ENCODE results near the gene SOX14.

SOX14 gene

DNA sequence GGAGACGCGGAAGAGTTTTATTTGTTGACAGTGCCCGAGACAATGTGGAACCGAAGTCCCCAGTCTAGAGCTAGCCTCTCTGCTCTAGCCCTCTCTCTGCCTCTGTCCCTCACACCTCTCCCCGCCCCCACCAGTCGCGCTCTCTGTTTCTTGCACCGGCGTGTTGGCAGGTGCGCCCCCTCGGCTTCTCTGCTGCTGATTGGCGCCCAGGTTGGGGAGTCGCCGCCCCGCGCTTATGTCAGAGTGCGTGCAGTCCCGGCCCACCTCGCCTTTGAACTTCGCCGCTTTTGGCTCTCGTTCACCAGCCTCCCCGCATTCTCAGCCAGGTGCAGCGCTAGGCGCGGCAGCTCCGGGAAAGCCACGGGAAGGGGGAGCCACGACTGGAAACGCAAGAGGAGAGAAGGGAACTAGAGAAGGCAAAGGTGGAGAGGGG, at the start of gene SOX14:
Gene SOX14 (plus strand): TSS at position 315 of the 433 bp plus-strand sequence. CDS start 470 bp downstream, outside the sequence.
- no peak for DNase-seq (ENCODE audit: low read depth in 2 of 2)

DNA sequence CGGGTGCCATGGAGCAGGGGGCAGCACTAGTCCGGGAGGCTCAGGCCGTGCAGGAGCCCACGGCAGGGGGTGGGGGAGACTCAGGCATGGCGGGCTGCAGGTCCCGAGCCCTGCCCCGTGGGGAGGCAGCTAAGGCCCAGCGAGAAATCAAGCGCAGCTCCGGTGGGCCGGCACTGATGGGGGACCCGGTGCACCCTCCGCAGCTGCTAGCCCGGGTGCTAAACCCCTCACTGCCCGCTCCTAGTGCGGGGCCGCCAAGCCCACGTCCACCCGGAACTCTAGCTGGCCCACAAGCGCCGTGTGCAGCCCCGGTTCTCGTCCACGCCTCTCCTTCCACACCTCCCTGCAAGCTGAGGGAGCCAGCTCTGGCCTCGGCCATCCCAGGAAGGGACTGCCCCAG, 49.6 kb upstream of the SOX14 start:
- DNase-seq (ENCODE audit: low read depth in 2 of 2): no peak

DNA sequence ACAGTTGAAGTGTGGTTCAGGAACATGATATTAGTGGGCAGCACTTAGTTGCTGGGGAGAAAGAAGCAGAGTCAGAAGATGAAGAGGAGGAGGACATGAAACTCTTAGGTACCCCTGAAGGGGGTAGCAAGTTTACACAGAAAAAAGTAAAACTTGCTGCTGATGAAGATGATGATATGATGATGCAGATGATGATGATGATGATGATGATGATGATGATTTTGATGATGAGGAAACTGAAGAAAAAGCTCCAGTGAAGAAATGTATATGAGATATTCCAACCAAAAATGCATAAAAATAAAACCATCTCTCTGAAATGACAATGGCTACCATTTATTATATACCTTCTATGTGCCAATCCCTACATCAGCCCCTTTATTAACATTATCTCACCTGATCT, 39.9 kb upstream of the SOX14 start:
- no peak for DNase-seq (ENCODE audit: low read depth in 2 of 2)

DNA sequence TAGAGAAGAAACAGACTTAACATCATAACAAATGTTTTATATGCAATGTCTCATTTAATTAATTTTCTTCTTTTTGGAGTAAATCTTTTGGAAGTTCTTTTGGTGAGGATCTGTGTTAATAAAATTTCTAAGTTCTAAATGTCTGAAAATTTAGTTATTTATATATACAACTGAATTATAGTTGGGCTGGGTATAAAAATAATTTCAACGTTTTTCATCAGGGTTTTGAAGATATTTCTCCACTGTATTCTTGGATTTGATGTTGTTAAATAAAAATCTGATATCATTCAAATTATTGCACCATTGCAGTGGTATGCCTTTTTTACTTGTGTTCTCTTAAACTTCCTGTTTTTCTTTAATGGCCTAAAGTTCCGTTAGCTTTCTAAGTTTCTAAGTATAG, 26.9 kb upstream of the SOX14 start:
- no peak for DNase-seq (ENCODE audit: low read depth in 2 of 2)

DNA sequence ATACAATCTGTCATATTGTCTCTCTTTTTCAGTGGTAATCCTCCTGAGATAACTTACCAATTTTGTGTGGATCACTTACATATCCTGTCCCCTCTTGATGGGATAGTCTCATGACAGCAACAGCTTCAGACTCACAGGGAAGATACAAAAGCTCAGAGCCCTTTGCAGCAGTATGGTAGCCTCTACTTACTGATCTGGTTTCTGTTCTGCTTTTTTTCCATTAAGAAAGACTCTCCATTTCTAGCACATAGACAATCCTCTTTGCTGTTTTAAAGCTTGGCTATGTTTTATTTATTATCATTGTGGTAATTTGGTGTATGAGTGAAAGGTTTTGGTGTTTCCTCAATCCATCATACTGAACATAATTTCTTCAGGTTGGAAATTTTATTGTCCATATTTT, 25.4 kb upstream of the SOX14 start:
- no peak for DNase-seq (ENCODE audit: low read depth in 2 of 2)

DNA sequence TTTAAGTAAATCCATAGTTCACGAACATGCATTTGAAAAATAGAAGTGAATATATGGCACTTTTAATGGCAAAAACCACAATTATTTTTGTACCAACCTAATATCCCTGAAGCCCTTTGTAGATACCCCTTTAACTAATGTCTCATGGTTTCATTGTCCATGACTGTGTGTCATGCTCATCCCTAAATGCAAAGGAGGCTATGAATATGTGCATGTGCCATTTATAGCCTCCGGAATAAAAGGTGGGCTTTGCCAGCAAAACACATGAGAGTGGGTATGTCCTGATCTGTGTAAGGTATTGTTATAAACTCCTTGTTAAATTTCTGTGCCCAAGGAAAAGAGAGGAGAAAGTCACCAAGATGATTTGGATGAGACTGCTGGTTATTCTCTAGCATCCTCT, 20.5 kb upstream of the SOX14 start:
- DNase-seq (ENCODE audit: low read depth in 2 of 2): no peak

DNA sequence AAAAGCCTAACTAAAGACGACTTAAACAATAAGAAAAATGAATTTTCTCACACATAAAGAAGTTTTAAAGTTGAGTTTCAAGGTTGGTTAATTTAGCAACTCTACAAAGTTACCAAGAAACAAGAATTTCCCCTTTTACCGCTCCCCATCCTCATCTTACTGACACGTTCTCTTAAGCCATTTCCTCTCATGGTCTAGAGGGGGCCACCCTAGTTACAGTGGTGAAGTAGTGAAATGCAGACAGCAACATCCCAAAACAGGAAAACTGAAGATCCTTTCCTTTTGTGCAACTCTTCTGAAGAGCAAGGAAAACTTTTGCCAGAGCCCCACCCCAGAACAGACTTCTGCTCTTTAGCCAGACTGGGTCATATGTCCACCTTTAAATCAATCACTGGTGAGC, 17.3 kb upstream of the SOX14 start:
- no peak for DNase-seq (ENCODE audit: low read depth in 2 of 2)

DNA sequence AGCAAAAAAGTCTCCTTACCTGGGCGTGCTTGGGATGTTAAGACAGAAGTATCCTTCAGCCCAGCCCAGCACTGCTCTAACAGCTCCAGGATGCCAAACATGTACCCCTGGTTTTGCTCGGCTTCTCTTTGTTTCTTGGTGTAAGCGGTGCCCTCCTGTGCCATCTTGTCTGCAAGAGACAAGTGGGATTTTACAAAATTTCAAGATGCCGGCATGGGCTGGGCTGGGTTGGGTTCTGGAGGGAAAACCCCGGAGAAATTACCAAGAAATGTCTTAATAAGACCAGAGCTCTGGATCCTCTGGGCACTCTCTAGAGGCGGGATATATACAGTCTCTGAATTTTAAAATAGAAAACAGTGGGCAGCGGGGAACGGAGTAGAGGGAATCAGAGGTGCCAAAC, 4.6 kb upstream of the SOX14 start:
- DNase-seq (ENCODE audit: low read depth in 2 of 2): no peak

DNA sequence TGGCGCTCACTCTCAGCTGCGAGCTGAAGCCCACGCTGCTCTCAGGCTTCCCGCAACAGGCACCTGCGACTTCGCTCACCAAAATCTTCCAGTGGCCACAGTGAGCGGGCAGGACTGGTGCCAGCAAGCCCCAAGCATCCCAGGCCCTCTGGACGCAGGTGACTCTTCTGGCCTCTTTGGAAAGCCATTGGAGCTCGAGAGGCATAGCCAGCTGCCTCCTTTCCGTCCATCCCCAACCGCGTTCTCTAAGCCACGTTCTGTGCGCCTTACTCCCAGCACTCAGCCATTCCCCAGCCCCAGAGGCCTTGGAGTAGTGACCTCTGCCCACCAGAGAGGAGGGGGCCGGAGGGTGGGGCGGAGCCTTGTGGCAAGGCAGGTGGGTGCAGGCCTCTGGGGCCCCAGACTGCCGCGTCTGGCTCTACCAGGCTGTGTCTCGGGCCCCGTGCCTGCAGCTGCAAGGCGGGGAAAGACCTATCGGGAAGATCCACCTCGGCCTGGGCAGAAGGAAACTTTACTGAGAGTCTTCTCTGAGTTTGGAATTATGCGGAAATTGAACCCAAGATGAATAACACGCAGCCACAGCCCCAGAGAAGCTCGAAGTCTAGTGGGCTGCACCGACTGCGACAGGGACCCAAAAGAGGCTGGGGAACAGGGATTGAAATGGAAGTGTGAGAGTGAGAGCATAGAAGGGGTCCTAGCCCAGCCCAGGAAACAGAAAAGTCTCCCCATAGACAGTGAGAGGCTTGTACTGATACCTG, 3.6 kb upstream of the SOX14 start:
- no peak for DNase-seq (ENCODE audit: low read depth in 2 of 2)

DNA sequence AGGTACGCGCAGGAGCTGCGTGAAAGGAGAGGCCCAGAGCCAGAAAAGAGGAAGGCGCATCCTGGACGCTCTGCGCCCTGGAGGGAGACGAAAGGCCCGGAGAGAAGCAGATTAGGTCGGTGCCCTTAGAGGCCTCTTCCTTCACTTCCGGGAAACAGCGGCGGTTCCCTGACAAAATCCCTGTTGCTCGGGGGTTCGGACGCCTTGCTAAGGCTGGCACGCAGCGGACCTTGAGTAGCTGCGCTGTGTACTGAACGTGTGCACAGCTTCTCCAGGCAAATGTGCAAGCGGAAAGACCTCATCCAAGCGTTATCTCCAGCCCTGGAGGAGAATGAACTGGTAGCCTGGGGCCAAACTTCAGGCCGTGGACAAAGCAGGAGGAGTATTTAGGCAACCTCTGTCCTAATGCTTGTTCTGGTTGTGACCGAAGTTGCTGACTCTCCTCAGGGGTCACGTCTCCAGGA, 3.0 kb upstream of the SOX14 start:
- no peak for DNase-seq (ENCODE audit: low read depth in 2 of 2)

DNA sequence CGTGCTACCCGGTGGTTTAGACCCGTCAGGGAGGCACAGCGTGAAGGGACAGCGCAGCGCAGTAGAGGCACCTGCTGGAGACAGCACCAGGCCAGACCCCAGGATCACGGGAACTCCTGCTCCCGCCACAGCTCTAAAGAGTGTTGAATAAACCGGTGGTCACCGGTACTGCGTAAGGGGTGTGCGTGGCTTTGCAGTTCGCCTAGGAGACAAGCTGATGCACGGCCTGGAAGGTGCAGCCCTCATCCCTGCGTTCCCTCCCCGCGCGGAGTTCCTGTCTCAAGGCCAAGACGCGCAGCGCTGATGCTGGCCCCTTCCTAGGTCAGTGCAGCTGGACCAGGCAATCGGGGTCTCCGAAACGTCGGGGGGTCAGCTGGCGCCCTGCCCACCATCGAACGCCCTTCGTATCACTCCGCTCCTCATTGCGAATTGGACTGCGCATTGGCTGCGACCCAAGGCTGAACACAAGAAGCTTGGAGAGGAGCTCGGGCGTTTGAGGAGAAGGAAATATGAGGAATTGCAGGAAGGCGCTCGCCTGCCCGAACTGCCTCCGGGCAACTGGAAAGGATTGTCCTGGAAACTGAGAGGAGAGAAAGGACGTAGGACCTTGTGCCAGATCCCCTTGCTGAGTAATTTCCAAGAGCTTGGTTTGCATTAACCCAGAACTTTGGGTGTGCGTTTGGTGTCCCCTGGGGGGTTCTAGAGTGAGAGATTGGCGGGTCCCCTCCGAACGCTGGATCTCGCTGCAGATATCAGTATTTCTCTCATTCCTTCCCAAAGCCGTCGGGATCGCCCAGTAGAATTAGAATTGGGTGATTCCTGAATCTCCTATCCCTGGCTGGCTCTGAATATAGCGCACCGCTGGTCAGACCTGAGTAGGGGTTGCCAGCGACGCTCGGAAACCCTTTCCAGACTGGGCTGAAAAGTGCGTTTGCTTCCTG, 2.3 kb upstream of the SOX14 start:
- no peak for DNase-seq (ENCODE audit: low read depth in 2 of 2)

DNA sequence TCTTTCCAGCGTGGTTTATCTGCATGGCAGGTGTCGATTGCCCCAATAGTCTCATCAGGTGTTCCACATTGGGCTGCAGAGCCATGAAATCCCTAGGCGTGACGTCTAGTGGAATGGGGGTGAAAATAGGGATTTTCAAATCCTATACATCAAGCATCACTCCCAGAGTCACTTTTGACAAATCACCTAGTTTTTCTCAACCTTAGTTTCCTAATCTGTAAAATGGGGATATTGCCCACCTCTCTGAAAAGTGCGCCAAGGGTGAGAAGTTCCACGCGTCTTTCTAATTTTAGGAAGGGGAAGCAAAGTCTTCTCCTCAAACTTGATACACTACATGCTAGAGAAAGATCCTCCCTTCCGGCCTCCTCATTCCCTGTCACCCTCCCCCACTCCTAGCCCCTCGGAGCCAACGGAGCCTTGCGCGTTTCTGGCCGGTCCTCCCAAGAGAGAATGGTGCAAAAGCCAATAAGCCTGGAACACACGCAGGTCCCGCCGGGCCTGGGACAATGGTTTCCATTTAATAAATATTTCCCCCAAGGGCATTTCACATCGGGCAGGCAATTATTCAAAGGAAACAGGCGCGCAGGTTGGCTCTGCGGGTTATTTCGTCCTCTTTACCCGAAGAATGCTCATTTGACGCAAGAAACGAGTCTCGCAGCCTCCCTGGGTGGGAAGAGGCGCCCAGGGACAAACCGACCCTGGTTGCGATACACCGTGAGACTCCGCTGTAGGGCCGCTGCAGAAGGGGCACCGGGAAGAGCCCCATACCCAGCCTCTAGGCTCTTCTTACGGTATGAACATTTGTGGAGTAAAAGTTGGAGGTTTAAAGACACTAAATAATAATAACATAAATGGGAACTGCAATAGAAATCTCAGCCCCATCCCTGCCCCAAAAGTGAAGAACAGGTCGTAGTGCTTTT, 1.2 kb upstream of the SOX14 start:
- no peak for DNase-seq (ENCODE audit: low read depth in 2 of 2)

DNA sequence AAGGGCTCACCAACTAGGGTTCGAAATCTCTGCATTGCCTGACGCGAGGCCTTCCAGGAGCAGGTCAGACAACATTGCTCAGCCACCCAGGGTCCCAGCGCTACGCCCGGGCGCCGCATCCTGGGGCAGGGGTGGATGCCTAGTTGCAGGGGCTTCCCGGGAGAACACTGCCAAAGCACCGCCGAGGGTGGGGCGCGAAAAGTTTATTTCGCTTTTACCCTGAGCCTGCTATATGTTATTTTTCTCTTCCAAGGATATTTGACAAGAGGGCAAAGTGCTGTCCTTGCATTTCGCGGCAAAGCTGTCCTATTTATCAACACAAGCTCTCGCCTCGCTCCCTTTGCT, 549 bp upstream of the SOX14 start:
- DNase-seq (ENCODE audit: low read depth in 2 of 2): no peak

DNA sequence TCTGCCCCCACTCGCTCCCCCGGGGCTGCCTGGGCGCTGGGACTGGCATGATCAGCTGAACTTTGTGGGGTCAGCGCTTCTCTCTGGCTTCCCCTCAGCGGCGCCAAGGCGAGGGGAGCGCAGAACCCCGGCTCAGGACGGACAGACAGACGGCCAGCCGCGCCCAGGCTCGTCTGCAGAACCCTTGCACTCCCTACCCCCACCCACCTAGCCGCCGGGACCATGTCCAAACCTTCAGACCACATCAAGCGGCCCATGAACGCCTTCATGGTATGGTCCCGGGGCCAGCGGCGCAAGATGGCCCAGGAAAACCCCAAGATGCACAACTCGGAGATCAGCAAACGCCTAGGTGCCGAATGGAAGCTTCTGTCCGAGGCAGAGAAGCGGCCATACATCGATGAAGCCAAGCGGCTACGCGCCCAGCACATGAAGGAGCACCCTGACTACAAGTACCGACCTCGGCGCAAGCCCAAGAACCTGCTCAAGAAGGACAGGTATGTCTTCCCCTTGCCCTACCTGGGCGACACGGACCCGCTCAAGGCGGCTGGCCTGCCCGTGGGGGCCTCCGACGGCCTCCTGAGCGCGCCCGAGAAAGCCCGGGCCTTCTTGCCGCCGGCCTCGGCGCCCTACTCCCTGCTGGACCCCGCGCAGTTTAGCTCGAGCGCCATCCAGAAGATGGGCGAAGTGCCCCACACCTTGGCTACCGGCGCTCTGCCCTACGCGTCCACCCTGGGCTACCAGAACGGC, 621 bp downstream of the SOX14 start:
- no peak for DNase-seq (ENCODE audit: low read depth in 2 of 2)

DNA sequence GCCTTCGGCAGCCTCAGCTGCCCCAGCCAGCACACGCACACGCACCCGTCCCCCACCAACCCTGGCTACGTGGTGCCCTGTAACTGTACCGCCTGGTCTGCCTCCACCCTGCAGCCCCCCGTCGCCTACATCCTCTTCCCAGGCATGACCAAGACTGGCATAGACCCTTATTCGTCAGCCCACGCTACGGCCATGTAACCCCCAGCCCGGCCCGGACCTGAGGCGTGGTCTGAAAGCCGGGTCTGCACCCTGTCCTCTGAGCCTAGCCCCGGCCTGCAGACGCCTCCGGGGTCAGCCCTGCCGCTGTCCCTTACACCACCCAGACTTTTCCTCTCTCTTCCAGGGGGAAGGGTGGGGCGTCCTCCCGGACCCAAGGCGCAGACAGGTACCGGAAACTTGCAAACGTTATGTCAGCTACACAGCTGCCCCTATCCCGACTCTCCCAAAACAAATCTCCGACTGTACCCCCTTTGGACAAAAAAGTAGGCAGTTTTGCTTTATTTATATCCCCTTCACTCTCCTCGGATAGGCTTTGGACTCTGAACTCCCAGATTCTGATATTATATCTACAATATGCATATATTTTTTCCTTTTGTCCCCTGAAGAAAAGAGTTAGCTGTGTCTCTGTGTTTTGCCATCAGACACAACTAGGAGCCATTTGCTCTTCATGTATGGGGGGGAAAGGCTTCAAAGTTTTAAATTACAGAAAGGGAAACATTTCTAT, 1.4 kb downstream of the SOX14 start:
- no peak for DNase-seq (ENCODE audit: low read depth in 2 of 2)

DNA sequence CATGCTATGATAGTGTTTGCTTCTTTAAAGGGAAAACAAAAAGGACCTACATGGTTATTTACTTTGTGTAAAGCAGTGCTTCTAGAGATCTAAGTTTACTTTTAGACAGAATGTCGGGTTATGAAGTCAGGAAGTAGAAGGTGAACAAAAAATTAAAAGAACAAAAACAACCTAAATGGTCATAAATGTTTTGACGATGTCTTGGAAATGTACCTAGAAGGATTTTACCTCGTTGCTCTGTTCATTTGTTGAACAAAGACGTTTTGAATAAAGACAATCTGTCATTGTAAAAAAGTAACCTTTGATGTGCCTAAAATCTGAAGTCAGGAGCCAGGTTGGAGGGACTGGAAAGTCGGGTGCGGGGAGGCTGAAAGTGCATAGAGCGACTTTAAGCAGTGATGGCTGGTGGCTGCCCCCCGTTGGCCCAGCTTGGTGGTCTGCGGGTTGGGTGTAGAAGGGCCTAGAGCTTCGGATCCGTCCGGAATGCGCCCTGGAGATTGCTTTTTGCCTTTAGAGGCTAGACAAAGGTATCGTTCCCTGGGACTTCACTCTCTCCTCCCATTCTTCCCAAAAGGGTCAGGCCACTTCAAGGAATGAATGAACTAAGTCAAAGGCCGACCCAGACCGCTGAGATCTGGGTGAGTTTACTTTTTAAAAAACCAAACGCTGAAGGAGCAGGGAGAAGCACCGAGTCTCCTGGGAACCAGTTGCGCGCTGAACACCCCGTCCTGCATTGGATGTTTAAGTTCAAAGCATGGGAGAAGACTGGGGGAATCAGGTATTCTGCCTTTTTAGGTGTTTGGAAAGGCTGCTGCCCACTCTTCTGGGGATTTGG, 2.1 kb downstream of the SOX14 start:
- no peak for DNase-seq (ENCODE audit: low read depth in 2 of 2)

DNA sequence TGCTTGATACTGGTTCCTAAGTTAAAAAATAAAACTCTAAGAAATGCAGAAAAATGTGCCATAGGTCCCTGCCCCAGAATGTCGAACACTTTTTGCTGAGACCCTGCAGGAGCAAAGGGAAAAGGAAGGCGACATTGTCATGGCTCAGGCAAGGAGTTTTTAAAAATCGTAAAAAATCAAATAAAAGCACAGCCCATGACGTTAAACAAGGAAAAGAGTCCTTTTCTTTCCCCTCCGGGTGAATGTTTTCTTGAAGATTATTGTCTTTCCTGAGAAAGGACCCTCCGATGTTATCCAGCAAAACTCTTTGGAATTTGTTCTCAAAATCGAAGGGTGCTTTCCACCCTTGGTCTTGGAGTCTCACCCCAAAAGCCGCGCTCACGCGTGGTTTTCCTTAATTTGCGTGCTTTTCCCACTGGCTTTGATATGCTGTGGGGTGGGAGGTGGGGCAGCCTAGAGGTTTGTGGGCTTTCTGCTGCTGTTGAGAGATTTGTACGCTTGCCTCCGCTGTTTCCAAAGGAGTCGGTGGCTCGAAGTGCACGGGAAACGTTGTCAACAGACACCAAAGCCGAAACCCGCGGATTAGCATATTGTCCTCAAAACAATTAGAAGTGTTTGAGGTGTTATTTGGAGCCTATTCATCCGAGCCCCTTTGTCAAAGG, 2.9 kb downstream of the SOX14 start:
- DNase-seq (ENCODE audit: low read depth in 2 of 2): no peak

DNA sequence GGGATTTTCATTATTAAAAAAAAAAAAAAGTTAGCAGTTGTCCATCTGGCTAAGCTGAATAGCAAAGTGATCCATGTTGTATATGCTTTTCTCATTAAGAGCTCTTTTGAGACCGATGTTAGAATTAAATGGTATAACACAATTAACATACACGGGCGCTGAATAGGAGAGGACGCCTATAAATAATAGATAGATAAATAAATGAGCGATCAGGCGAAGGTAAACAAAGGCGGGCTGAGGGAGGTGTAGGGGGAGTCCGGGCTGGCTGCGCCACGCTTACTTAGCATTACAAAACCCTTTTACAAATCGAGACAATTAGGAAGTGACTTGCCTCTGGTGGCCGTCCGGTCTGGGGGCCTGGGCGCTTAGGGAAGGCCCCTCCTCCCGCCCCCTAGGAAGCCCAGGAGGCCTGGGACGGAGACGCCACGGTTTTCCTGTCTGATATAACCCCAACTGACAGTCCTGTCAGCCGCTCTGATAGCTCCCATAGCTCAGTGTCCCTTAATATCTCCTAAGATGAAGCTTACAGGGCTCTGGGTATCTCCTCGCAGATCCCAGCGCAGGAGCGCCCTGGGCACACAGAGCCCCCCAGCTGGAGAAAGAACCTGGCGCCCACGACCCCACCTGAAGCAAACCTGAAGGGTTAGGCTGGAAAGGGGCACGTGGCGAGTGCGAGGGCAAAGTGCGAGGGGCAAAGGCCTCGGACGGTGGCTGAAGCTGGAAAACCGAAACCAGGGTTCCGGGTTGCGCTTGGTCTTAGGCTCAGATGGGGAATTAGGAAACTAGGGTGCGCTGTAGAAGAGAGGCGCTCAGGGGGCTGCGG, 3.6 kb downstream of the SOX14 start:
- no peak for DNase-seq (ENCODE audit: low read depth in 2 of 2)
